ENCODE results near the gene CACNA1D.

The CACNA1D gene

GRCh38 chr3:53835257-53835656 is 340.8 kb downstream of the CACNA1D start:
- DNase-seq = no peak

DNA sequence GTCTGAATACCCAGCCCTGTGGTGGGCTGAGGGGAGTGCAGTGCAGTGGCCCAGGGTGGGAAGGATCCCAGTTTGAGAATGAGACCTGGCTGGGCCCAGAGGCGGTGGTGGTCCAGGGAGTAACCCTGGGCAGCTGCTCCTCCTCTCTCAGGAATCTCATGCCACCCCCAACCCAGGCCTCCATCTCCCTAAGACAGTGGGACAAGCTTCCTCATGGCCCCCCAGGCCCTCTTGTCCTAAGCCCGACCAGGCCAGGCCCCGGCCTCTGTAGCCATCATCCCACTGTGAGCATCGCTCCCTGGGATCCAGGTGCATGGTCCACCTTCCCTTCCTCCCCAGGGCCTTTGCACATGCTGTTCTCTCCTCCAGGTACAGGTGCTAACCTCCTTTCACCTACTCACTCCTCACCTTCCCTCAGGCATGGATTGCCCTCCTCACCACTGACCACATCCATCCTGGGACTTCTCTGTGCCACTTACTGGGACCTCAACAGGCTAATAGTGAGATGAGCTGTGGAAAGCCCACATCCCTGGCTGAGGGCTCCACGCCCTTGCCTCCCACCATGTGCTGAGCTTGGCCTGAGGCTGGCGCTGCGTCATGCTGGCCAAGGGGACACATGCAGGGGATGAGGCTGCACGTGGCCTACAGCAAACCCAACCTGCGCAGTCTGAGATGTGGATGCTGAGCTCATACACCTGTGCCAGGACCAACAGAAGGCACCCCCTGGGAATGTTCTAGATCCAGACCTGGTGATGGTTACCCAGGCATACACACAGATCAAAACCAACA is 341.9 kb downstream of the CACNA1D start:
- DNase-seq = no peak

GRCh38 chr3:53837331-53837730 is 342.9 kb downstream of the CACNA1D start:
- DNase-seq = no peak

GRCh38 chr3:53841296-53841695 is 346.9 kb downstream of the CACNA1D start:
- DNase-seq = no peak

DNA sequence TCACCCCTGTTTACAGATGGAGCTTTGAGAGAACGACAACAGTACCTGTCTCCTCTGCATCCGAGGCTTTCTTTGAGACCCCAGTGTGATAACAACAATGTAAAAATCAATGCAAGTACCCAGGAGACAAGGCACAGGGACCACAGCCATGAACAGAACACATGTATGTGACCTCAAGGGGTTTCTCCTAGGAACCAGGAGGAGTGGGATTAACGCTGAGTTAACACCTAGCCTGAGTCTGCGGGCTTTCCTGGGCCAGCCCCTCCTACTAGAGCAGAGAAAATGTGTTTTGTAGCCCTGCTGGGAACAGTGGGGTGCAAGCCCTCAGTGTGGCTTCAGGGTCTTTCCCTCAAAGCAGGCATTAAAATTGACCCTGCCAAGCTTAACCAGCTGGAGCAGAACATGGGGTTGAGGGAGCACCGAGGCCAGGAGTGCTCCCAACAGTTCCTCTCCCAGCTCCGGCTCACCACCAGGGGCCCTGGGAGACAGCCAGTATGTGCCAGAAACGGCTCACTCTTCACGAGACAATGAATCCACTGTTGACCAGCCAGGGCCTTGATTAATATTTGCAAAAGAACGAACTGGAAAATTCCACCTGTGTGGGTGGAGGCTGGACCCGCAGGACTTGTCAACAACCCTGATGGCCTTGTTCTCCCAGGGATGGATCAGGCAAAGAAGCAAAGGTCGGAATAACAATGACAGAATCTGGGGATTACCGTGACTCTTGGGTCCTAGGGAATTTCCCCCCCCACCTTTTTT is 348.2 kb downstream of the CACNA1D start:
- no peak for DNase-seq

GRCh38 chr3:53843195-53844177 is 349.1 kb downstream of the CACNA1D start:
- no peak for DNase-seq

GRCh38 chr3:53844262-53845102 is 350.1 kb downstream of the CACNA1D start:
- no peak for DNase-seq

DNA sequence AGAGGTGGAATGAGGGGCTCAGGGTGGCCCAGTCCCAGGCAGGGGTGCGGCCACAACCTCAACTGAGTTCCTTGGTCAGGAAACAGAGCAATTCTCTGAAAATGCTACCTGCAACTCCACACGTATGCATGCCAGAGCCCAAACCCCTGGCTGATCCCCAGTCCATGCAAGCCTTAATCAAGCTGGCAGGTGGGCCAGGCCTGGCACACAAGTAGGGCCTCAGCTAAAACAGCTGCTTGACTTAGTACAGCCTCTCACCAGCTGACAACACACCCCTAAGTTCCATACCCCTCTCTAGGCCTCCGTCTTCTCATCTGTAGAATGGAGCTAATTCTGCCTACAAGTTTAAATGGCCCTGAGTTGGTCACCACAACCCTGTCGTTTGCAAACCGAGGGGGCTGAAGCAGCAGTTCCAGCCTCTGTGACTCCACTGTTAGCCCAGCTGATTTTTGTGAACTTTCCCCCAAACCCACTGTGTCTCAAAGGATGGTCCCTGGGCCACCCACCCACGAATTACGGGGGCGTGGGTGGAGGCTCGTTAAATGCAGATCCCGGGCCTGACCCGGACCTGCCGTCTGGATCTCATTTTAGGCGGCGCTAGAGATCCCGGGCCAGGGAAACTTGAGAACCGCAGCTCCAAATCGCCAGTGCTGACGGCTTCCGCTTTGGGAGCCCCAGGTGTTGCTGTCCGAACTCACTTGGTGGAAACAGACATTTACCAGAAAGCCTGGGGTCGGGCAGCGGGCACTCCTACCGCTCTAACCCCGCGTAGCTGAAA is 350.9 kb downstream of the CACNA1D start:
- DNase-seq = no peak

DNA sequence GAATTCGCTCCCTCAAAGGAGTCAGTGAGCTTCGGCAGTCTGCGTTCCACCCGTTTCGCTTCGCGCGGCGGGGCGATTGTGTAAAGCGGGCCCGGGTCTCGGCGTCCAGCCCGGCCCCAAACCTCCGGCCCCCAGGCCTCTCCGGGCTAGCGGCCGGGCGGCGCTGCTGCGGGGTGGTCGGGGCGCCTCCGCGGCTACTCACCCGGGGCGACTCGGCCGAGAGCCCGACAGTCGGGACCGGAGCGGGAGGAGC is 351.4 kb downstream of the CACNA1D start:
- DNase-seq = no peak

- DNase-seq = no peak
Observed at GRCh38 chr3:53846134-53846850, 351.9 kb downstream of the CACNA1D start, which contains the start of the genes CHDH and IL17RB. TSS of gene CHDH (minus strand) at chr3:53846419. CDS start at chr3:53824008, 22,411 bp downstream. TSS of gene IL17RB (plus strand) at chr3:53846568. CDS start at chr3:53846589, 21 bp downstream.

- DNase-seq = no peak
Observed at GRCh38 chr3:53846851-53847155, 352.4 kb downstream of the CACNA1D start.

- no peak for DNase-seq
Observed at GRCh38 chr3:53849916-53850315, 355.5 kb downstream of the CACNA1D start.

DNA sequence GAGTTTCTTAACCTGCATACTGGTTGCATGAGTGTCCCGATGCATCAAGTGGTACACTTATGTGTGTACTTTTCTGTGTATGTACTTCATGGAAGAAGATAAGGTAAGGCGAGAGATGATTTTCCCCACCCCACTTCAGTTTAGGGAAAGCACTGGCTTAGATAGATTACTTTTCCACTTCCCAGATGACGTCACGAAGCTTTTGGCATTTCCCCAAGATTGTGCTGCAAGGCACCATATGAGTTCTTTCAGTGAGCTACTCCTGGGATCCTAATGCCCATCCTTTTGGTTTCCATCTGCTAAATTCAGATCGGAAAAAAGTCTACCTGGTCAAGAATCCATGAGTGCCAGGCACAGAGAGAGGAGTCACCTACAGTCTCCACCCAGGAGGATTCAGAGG is 356.5 kb downstream of the CACNA1D start:
- DNase-seq = no peak

- no peak for DNase-seq
Observed at GRCh38 chr3:53856964-53857363, 362.6 kb downstream of the CACNA1D start.

DNA sequence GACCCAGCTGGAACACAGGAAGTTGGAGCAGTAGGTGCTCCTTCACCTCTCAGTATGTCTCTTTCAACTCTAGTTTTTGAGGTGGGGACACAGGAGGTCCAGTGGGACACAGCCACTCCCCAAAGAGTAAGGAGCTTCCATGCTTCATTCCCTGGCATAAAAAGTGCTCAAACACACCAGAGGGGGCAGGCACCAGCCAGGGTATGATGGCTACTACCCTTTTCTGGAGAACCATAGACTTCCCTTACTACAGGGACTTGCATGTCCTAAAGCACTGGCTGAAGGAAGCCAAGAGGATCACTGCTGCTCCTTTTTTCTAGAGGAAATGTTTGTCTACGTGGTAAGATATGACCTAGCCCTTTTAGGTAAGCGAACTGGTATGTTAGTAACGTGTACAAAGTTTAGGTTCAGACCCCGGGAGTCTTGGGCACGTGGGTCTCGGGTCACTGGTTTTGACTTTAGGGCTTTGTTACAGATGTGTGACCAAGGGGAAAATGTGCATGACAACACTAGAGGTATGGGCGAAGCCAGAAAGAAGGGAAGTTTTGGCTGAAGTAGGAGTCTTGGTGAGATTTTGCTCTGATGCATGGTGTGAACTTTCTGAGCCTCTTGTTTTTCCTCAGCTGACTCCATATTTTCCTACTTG is 363.8 kb downstream of the CACNA1D start:
- DNase-seq = no peak

GRCh38 chr3:53859178-53859577 is 364.8 kb downstream of the CACNA1D start:
- no peak for DNase-seq

- no peak for DNase-seq
Observed at GRCh38 chr3:53860196-53860595, 365.8 kb downstream of the CACNA1D start.

DNA sequence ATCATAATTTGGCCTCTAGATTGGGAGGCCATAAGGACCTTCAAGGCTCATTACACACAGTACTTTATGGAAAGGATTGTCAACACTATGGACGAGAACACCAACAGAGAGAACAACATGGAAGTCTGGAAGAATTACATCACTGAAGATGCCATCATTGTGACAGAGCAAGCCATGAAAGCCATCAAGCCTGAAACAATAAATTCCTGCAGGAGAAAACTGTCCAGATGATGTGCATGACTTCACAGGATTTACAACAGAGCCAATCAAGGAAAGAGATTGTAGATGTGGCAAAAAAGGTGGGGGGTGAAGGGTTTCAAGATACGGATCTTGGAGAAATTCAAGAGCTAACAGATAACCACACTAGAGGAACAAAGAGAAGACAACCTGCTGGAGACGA is 367.8 kb downstream of the CACNA1D start:
- DNase-seq = no peak

DNA sequence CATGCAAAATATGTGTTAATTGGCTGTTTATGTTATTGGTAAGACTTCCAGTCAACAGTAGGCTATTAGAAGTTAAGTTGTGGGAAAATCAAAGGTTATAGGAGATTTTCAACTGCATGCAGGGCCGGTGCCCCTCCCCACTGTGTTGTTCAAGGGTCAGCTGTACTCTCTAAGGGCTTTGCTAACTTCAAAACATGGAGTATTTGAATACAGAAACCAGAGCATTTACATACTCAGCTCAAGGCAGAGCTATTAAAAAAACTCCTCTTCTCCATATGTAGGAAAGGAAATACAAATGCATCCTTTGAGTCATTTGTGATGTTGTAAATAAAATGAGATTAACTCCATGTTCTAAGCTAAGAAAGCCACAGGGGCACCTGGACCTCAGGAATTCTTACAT is 368.7 kb downstream of the CACNA1D start:
- no peak for DNase-seq

All from stimulated activated naive CD4-positive, alpha-beta T cell (primary cell).